HG03442 (cell line): Measurements from ENCODE around the gene DIAPH2.
"Not testable (repeated sequence)": the region's sequence is repeated elsewhere in the genome, so short reads cannot be mapped to it uniquely, and the experiment has no call there.

Experiments used
- ATAC-seq: cut with Tn5 transposase; IDR thresholded peaks from one replicate; pipeline ENCODE4 v1.9.1; 2021; ENCODE audit warnings: mild to moderate bottlenecking, moderate library complexity; ENCODE audit not compliant: unreplicated experiment

The DIAPH2 gene

DNA sequence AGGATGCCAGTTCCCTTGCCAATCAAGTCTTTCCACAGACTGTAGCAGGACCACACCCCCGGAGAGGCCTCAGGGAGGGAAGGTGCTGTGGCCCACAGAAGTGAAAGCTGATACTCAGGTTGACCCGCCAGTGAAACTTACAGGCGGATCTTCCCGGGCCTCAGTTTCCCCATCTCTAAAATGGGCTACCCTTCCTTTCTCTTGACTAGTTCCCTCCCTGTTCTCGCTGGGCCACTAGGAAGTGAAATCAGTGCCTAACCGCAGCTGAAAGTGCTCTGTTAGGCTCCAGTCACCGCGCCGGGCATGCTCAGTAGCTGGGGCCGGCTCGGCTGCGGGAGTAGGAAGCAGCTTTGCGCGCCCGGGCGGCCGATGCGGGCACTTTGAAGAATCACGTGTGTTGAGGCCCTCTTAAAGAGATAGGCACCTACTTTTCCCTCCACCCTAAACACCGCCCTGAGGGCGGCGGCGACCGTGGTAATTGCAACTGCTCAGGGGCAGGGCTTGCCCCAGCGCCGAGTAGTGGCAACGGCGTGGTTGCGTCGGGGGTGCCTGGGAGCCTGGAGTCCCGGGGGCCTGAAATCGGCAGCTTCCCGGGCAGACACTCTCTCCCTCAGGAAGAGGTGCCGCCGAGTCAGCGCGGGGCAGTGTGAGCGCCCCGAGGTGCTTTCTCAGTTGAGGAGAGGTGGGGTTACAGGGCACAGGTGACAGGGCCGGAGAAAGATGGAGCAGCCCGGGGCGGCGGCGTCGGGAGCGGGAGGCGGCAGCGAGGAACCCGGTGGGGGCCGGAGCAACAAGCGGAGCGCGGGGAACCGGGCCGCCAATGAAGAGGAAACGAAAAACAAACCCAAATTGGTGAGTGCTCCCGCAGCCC lies at the start of gene DIAPH2:
DIAPH2 (plus strand) TSS at position 504 of the 871 bp plus-strand sequence.
- peak; percentile 83 for ATAC-seq

DNA sequence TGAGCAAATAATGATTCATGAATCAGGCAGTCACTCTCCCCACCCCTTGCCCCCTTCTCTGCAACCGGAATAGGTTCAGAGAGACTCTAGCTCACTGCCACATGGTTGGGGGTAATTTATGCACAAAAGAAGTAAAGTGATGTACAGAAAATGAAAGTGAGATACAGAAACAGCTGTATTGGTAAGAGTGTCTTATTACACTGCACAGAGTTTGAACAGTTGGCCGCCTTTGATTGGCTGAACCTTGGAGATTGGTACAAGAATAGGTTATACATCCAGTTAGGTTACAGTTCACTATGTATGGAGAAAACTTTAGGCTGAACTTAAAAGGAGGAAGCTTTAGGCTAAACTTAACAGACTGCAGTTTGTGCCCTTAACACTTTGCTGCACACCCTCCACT lies 34.6 kb upstream of the DIAPH2 start:
- ATAC-seq, result no peak

DNA sequence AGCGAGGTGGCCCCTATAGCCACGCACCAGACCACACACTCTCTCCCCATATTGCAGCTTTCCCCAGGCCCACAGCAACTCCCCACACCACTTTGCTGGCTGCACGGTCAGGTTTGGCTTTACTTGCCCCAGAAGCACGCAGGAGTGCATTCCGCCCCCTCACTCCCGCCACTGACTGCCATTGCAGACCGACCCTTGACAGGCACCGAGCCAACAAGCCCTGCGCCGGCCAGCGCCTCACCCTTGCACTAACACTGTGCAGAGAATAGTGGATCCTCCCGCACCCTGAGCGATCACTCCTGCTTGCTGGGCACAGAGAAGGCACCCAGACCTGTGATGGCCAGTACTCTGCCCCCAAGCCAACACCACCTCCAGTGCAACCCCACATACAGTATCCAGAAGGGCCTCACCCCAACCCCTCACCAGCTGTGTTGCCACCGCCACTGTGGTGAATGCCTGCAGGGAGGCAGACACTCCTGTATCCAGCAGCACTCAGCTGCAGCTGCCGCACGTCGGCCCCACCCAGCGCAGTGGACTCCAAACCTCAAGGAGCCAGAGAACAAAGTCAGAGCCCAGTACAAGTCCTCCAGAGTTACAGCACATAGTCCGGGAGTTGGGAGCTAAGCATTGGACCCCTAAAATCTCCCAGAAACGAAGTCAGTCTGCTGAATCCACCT lies 28.6 kb upstream of the DIAPH2 start:
- ATAC-seq, result no peak

DNA sequence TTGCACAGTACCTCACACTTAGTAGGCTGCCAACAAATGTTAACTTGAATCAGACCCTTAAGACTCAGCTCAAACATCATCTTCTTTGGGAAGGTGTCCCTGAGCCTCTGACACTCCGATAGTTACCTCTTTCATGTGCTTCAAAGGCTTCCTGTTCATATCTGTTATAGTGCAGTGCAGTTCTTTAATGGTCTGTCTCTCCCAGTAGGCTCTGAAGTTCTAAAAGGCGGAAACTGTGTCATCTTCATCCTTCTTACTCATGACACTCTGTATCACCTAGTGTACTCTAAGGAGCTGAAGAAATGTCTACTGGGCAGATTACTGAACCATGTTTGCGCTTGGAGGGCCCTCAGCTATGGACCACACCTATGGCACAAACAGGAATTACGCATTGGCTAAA lies 2.1 kb upstream of the DIAPH2 start:
- ATAC-seq, result no peak

DNA sequence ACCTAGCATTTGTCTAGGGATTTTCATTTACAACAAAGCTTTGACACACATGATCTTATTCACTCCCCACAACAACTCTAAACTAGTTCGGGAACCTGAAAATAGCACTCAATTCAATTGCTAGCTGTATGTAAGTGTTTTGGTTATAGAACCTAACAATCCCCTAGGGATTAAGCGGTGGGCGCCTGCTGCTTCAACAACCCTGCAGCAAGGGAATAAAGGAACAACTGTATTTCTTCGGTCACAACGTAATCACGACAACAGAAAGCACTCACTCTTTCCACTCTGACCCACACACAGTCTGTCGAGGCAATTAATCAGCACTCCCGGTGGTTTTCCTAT lies 674 bp upstream of the DIAPH2 start:
- ATAC-seq, result no peak

DNA sequence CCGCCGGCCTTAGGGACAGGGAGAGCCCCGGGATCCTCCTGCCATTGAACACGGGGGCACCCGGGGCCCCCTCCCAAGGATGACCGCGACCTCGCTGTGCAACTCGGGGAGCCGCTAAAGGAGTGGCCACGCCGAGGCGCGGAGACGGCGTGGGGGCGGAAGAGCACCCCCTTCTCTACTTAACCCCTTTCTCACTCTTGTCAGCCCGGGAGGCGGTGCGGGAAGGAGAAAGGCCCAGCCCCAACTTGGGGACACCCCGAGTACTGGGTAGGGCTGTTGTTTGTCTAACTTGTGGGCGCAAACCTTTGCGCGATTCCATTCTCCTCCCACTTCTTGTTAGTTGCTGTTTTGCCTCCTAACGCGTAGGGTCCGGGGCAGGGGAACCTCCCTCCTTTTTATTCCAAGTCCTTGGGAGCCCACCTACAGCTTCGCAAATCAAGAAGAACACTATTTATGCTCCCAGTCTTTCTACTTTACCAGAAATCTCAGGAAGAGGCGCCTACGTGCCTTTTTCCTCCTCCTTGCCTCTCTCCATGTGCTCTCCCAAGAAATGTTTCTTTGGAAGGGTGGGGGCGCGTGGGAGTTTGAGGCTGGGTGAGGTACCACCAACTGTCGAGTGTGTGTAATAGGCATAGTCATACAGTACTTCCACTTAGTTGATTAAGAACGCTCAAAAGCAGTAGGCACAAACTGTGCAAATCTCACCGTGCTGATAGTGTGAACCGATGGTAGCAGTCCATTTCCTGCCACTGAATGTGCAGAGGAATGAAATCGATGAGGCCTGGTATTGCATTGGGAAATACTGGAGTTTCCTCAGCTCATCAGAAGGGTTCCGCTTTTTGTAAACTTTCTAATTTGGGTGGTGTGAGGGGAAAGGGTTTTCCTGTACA lies 813 bp downstream of the DIAPH2 start:
- ATAC-seq, result peak; percentile 20

DNA sequence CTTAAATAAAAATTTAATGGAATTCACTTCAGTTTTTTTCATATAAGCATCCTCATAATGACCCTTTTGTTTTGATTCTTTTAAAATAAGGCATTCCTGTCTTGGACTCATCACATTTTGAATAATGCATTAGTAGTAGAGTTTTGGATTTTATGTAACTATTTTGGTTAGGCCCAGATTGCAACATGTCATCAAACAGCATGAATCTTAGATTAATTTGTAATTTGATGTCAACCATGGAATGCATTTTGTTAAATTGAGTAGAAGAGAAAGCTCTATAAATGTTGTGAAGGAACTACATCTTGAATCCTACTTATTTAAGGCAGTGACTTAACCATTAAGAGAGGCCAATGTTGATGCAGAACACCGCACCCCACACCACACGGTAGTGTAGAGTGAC lies 3.1 kb downstream of the DIAPH2 start:
- no peak for ATAC-seq

DNA sequence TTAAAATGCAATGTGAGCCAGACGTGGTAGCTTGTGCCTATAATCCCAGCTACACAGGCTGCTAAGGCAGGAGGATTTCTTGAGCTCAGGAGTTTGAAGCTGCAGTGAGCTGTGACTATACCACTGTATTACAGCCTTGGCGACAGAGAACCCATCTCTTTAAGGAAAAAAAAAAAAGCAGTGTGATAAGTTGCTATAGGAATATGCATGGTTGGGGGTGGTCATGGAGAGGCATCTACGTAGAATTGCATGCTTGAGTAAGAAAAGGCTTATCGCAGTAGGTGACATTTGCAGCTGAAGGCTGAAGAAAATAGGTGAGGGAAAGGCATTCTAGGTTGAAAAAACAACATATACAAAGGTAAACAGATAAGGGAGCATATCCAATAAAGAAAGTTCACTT lies 4.1 kb downstream of the DIAPH2 start:
- ATAC-seq, result no peak

DNA sequence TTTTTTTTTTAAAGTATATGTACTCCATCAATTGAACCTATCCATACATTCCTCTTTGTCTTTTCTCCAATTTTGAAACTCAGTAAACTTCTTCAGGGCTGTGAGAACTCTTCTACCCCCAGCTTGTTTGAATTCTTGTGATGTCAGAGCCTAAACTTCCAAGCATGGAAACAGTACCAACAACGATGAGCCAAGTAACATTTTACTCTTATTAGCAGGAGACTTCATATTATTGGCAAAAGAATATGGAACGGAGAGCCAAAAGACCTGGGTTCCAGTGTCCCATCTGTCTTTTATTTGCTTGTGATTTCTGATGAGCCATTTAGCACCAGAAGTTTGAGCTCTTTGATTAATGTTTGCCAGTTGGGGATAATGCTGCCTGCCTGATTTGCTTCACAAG lies 5.3 kb downstream of the DIAPH2 start:
- no peak for ATAC-seq

DNA sequence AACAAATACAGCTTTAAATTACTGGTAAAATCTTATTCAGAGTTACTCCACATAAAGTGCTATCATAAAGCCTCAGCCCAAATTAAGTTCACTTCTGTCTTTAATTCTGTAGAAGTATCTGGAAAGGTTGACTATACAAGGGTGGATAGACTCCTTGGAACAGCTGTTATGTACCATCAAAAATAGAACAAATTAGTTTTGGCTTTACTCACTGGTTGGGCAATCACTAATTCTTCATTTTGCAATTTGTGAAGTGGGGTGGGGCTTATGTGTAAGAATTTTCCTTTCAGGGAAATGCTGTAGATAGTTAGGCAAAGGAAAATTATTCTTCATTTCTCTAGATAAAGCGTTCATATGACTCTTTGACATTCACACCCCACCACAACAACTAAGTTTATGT lies 7.8 kb downstream of the DIAPH2 start:
- ATAC-seq, result no peak

DNA sequence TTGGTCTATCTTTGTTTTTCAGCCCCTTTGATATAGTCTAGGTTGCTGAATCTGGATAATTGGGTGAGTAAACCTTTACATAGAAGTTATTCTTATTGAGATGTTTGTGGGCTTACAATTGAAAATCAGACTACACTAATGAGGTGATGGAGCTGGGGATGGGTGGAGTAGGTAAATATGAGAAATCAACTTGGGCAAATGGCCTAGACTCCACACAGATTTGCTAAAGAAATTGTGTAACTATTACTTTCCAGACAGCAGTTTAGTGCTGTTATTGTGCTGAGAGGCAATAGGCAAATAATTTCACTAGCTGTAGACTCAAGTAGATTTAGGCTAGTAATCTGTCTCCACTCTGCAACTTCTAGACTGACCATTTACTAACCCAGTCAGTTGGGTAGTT lies 8.2 kb downstream of the DIAPH2 start:
- ATAC-seq, result no peak

DNA sequence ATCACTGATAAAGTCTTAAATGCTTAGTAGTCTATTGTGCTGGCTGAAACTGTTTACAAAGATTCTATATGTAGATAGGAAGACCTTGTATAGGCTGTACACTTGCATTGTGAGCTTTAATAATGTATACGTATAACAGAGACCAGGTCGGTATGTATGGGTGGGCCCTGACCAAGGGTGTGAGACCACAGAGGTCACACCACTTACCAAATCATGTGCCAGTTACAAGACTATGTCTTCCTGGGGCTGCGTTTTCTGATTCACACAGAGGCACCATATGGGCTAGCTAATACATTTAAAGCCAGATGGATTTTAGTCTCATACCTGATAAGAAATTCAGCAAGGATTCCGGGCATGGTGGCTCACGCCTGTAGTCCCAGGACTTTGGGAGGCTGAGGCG lies 8.8 kb downstream of the DIAPH2 start:
- ATAC-seq, result no peak

DNA sequence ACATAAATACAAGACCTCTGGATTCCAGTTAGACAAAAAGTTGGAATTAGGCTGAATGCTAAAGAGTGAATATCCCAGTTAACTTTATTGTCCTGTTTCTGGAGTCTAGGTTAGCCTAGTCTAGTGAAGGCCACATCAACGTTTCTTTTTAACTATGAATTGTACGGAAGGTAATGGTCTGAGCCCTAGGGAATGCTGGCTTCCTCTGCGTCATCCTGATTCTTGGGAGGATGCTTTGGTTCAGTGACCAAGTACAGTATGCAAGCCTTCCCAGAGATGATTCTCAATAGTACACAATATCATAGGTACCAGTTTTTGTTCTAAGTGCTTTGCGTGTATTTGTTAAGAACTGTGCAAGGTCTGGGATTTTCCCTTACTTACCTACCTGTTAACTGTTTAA lies 11.8 kb downstream of the DIAPH2 start:
- no peak for ATAC-seq

DNA sequence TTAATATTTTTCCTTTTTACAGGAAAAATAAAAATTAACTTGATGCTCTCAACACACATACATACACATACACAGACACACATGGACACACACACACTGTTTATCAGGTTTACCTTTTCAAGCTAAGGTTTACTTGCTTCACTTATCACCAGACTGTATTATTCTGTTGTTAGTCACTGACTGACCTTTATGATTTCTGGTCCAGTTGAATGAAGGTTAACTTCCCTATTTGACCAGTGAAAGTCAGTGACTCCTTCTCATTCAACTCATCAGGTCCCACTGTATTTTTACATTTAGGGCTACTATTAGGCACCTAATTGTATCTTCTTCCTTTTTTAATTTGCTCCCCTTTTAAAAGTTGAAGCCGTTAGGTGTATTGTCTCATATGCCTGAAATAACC lies 16.0 kb downstream of the DIAPH2 start:
- ATAC-seq, result no peak

DNA sequence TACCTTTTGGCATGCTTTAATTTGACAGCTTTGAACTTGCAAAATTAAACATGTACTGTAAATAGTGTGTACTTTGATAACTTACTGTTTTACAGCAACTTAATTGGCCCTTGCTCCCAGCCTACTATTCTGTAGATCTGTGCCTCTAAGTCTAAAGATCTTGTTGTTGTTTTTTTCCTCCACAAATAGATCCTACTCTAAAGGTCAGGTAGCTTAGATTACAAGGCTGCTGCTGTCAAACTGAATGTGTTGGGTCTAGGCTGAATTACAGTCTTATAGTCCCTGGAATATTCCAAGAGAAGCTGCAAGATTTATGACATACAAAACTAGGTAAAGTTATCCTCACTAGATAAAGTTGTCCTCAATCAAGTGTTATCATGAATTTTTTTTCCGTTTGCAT lies 18.7 kb downstream of the DIAPH2 start:
- ATAC-seq, result no peak

DNA sequence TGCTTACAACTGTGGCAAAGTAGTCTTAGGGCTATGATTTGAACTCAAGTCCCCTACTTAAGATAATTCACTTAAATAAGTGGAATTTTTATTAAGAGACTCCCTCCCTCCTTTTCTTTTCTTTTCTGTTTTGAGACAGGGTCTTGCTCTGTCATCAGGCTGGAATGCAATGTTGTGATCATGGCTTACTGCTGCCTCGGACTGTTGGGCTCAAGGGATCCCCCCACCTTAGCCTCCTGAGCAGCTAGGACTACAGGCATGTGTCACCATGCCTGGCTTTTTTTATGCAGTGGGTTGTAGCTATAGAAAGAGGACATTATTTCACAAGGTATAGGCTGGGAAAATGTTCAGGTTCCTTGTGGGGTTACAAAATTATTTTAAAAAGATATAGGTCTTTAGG lies 19.2 kb downstream of the DIAPH2 start:
- no peak for ATAC-seq

DNA sequence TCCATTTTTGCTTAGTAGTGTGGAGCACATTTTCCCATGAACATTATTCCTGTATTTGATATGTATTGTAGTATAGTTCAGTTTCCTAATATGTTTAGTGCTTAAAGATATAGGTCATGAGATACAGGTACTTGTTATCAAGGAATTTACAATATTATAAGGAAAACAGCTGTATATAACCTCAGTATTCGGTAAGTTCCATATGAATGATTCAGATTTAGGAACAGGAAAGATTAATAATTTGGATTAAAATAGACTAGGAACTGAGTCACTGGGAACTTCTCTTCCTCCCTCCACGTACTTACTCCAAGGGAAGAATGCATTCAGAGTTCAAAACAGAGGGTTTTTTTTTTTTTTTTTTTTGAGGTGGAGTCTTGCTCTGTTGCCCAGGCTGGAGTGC lies 20.0 kb downstream of the DIAPH2 start:
- no peak for ATAC-seq

DNA sequence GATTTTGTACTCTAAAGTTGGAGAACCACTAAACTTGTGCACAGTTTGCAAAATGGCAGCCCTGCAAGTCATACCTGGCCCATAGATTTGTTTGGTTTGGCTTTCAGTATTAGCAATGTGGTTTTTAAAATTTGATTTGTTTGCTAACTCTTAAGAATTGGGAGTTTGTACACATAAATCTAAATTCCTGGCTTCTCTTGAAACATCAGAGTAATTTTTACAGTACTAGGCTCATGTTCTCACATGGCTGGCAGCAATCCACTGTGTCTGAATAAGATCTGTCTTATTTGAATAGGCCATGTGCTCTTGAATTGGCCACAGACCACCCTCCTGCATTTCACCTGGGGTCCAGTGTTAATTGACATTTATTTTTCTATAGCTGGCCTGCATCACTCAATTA lies 21.3 kb downstream of the DIAPH2 start:
- no peak for ATAC-seq

DNA sequence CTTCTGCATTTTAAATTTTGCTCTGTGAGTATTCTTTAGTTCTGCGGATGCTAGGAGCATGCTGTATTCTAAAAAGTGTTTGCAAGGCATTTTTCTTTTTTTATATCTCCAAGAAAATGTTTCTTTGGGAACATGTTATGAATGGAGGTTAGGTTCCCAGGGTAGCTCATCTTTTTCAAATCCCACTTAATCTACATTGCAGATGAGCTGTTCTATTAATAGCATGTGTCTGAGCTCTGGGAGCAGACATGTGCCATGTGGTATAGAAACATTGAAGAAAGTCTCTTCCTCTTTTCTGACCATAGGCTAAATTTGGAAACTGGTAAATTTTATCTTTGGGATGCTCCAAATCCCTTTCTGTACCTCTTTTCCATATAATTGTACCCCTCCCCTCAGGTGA lies 23.2 kb downstream of the DIAPH2 start:
- no peak for ATAC-seq

DNA sequence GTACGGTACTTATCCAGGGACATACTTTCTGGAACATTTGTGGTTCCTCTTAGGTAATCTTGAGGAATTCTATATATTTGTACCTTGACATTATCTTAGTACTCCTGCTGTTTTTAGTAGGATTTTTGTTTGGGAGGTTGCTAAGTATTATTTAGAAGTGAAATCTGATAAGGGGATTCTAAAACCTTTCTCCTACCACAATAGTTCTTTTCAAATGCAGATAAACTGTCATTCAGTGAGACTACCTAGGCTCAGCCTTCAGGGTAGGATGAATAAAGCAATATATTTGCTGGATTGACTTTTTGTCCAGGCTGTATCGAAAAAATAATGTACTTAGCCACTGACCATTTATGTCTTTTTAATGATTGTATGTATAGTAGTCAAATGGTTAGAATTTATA lies 25.4 kb downstream of the DIAPH2 start:
- ATAC-seq, result no peak

DNA sequence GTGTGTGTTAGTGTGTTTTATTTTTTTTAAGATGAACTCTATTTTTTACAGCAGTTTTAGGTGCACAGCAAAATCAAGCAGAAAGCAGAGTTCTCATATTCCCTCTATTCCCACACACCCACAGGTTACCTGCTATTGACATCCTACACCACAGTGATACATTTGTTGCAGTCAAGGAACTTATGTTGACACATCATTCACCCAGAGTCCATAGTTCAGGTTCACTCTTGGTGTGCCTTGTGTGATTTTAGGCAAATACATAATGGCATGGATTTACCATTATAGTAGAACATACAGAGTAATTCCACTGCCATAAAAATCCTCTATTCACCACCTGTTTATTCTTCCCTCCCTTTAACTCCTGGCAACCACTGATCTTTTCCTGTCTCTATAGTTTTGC lies 28.7 kb downstream of the DIAPH2 start:
- no peak for ATAC-seq

DNA sequence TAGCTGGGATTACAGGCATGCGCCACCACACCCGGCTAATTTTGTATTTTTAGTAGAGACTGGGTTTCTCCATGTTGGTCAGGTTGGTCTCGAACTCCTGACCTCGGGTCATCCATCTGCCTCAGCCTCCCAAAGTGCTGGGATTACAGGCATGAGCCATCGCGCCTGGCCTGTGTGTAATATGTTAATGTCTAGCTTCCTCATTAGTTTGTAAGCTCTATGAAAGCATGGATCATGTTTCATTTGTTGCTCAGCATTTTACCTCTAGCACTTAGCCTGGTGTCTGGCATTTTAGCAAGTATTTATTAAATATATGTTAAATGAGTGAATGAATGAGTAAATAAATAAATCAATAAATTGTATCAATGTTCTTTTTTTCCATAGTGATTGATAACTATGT lies 29.8 kb downstream of the DIAPH2 start:
- not testable (repeated sequence) for ATAC-seq
